BJ (cell line): ENCODE measurements around the gene GPLD1. TPM values are rescaled to one million over a fixed set of nuclear protein-coding genes. Genes with fewer than 3 reads are reported as not detected.

Experiments used
- CTCF ChIA-PET: fragments of 350-600 bp; formaldehyde crosslinking; extraction: SDS; loops from one replicate; lab custom pipeline; 2021; ENCODE audit warnings: antibody characterized with exemption, inconsistent platforms; lab: Yijun Ruan, JAX
- POLR2A ChIA-PET: fragments of 300-600 bp; sonication (Branson Sonifier 250); formaldehyde crosslinking; extraction: SDS; loops from one replicate; lab custom pipeline; 2021; ENCODE audit warnings: antibody characterized with exemption; lab: Charles Lee
- DNase-seq: peaks from one replicate; pipeline ENCODE4 v3.0.0-alpha.2; 2011; ENCODE audit warnings: low read depth
- H3K27me3 ChIP-seq: 2 replicates; pipeline ENCODE4 v1.6.0; 2011; ENCODE audit warnings: low read length; ENCODE audit not compliant: control insufficient read depth, insufficient read depth
- H3K36me3 ChIP-seq: 2 replicates; pipeline ENCODE4 v1.5.1; 2011; ENCODE audit warnings: low read length; ENCODE audit not compliant: control insufficient read depth, insufficient read depth
- H3K4me3 ChIP-seq: 2 replicates; pipeline ENCODE4 v1.5.1; 2011; ENCODE audit warnings: low read depth, mild to moderate bottlenecking, control low read depth, low read length
- polyA plus RNA-seq: library from polyadenylated mRNA; depleted of rRNA; stranded (reverse); fragments of >200 nt; gene quantifications from 2 replicates; pipeline ENCODE4 v1.2.3, GENCODE V29; 2011
- TF ChIP-seq, protein P1 (sequence below): IDR thresholded peaks from 2 replicates; pipeline ENCODE4 v1.5.1; 2011; ENCODE audit warnings: low read depth, mild to moderate bottlenecking, control low read depth, inconsistent platforms, low read length, moderate library complexity; ENCODE audit not compliant: insufficient read depth

The GPLD1 gene
- polyA plus RNA-seq, 1 experiment = 0.22 TPM

DNA sequence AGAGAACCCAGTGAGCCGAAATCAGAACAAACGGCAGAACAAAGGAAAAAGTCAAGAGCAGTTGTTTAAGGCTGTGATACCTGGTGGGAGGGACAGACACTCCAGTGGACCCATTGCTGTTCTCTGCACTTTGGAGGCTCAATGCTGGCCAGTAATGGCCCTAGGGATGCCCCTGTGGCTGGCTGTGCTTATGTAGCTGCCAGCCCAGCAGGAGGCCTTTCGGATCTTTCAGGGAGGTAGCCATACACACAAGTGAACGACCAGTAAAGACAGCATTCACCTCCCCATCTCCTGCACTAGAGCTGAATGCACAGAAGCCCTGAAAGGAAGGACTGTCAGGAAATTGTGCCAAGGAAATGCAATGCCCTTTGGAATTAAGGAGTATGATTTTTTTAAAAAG is 34.3 kb downstream of the GPLD1 start:
- TF ChIP-seq, protein P1, sequence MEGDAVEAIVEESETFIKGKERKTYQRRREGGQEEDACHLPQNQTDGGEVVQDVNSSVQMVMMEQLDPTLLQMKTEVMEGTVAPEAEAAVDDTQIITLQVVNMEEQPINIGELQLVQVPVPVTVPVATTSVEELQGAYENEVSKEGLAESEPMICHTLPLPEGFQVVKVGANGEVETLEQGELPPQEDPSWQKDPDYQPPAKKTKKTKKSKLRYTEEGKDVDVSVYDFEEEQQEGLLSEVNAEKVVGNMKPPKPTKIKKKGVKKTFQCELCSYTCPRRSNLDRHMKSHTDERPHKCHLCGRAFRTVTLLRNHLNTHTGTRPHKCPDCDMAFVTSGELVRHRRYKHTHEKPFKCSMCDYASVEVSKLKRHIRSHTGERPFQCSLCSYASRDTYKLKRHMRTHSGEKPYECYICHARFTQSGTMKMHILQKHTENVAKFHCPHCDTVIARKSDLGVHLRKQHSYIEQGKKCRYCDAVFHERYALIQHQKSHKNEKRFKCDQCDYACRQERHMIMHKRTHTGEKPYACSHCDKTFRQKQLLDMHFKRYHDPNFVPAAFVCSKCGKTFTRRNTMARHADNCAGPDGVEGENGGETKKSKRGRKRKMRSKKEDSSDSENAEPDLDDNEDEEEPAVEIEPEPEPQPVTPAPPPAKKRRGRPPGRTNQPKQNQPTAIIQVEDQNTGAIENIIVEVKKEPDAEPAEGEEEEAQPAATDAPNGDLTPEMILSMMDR = no peak
- no peak for DNase-seq
- ChIA-PET POLR2A (no interaction called here), CTCF (interaction anchor here (1.1 to 1.8 kb wide), 2 partner anchors 12 to 24 kb away, joined by 3 to 4 read pairs; no protein-coding TSS in a partner anchor)
- Histone ChIP-seq H3K4me3 (no peak overlapping the region), H3K36me3 (no peaks in the 10 kb centered on the region), H3K27me3 (no peaks in the 10 kb centered on the region)

DNA sequence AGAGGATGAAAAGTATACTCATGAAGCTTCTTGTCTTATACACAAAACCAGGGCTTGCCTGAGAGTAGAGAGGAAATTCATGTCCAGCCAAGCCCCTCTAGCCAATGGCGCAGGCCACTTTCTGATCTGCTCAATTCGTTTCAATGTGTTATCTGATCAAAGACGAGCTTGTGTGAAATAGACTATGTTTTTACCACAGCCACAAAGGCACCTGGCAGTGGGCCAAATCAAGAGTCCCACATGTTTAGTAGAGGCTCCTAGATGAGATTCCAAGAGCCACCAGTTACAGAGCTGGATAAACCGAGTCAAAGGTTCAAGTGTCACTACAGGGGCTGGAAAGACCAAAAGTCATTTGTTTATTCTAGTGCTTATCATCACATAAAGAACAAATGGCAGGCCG is 34.9 kb downstream of the GPLD1 start:
- DNase-seq = no peak
- Histone ChIP-seq H3K27me3 (no peaks in the 10 kb centered on the region), H3K4me3 (no peak overlapping the region), H3K36me3 (no peaks in the 10 kb centered on the region)
- POLR2A ChIA-PET = no interaction called here
- CTCF ChIA-PET = interaction anchor here (1.1 to 1.8 kb wide), 2 partner anchors 11 to 24 kb away, joined by 3 to 4 read pairs; no protein-coding TSS in a partner anchor
- TF ChIP-seq, protein P1 = no peak

DNA sequence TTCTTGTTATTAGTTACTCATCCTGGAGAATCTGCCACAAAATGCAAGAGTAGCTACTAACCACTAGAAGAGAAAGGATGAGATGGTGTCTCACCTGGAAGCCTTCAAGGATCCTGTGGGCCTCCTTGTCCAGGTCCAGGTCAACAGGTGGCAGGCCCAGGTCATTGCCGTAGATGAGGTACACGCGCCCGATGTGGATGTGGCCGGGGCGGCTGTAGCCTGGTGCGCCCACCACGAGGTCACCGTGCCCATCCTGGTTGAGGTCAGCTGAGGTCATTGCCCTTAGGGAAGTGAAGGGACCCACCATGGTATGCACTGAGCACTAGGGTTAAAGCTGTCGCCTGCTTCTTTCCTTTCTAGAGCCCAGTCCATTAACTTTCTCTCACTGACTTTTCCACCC is 35.5 kb downstream of the GPLD1 start:
- Histone ChIP-seq H3K4me3 (no peak overlapping the region), H3K36me3 (no peaks in the 10 kb centered on the region), H3K27me3 (no peaks in the 10 kb centered on the region)
- ChIA-PET POLR2A (no interaction called here), CTCF (interaction anchor here (1.1 to 1.8 kb wide), 2 partner anchors 10 to 23 kb away, joined by 3 to 4 read pairs; no protein-coding TSS in a partner anchor)
- TF ChIP-seq, protein P1 = no peak
- DNase-seq = no peak

GRCh38 chr6:24451581-24452388 is 37.6 kb downstream of the GPLD1 start:
- H3K27me3 ChIP-seq = no peaks in the 10 kb centered on the region
- DNase-seq = no peak
- ChIA-PET CTCF (no interaction called here), POLR2A (no interaction called here)
- no peaks in the 10 kb centered on the region for H3K36me3 ChIP-seq
- TF ChIP-seq, protein P1 = no peak
- no peak overlapping the region for H3K4me3 ChIP-seq

- Histone ChIP-seq H3K27me3 (no peaks in the 10 kb centered on the region; the same call in 1 of the 2 replicates), H3K4me3 (no peak overlapping the region), H3K36me3 (no peaks in the 10 kb centered on the region)
- ChIA-PET CTCF (interaction anchor here (0.8 kb wide), 1 partner anchor 8 kb away, joined by 3 read pairs; no protein-coding TSS in a partner anchor), POLR2A (no interaction called here)
- TF ChIP-seq, protein P1 = no peak
- no peak for DNase-seq
Observed at GRCh38 chr6:24448828-24449525, 40.4 kb downstream of the GPLD1 start.
